Inflammatory macrophage treated with lipopolysaccharide for 4 hours (primary cell): ENCODE results near the gene KIF13A.
"Not testable (repeated sequence)": the region's sequence is repeated elsewhere in the genome, so short reads cannot be mapped to it uniquely, and the experiment has no call there.

Experiments used
- DNase-seq: peaks from one replicate; pipeline ENCODE4 v3.0.0-alpha.2; 2020

KIF13A gene

GRCh38 chr6:17967668-17968518 lies 19.5 kb downstream of the KIF13A start:
- DNase-seq, result no peak

- DNase-seq, result no peak
Observed at GRCh38 chr6:17966451-17966850, 21.0 kb downstream of the KIF13A start.

- no peak for DNase-seq
Observed at GRCh38 chr6:17965397-17965796, 22.0 kb downstream of the KIF13A start.

GRCh38 chr6:17964633-17965032 lies 22.8 kb downstream of the KIF13A start:
- no peak for DNase-seq

GRCh38 chr6:17962436-17963031 lies 24.9 kb downstream of the KIF13A start:
- DNase-seq, result no peak

GRCh38 chr6:17959302-17959701 lies 28.1 kb downstream of the KIF13A start:
- DNase-seq, result no peak

GRCh38 chr6:17957904-17958620 lies 29.4 kb downstream of the KIF13A start:
- DNase-seq, result no peak

GRCh38 chr6:17957498-17957897 lies 29.9 kb downstream of the KIF13A start:
- peak; percentile 62 for DNase-seq

GRCh38 chr6:17957086-17957485 lies 30.3 kb downstream of the KIF13A start:
- no peak for DNase-seq

GRCh38 chr6:17950095-17950494 lies 37.3 kb downstream of the KIF13A start:
- DNase-seq, result no peak

- DNase-seq, result no peak
Observed at GRCh38 chr6:17949168-17949567, 38.3 kb downstream of the KIF13A start.

- DNase-seq, result no peak
Observed at GRCh38 chr6:17948725-17949124, 38.7 kb downstream of the KIF13A start.

- DNase-seq, result not testable (repeated sequence)
Observed at GRCh38 chr6:17947574-17947973, 39.9 kb downstream of the KIF13A start.

- no peak for DNase-seq
Observed at GRCh38 chr6:17945575-17945974, 41.9 kb downstream of the KIF13A start.

- DNase-seq, result no peak
Observed at GRCh38 chr6:17945111-17945510, 42.3 kb downstream of the KIF13A start.

- DNase-seq, result no peak
Observed at GRCh38 chr6:17941318-17941717, 46.1 kb downstream of the KIF13A start.

- no peak for DNase-seq
Observed at GRCh38 chr6:17940151-17940792, 47.2 kb downstream of the KIF13A start.

- DNase-seq, result peak; percentile 71
Observed at GRCh38 chr6:17938901-17939300, 48.5 kb downstream of the KIF13A start.

GRCh38 chr6:17935188-17936149 lies 52.0 kb downstream of the KIF13A start:
- DNase-seq, result no peak

GRCh38 chr6:17933716-17934115 lies 53.7 kb downstream of the KIF13A start:
- DNase-seq, result no peak

GRCh38 chr6:17932330-17932852 lies 55.0 kb downstream of the KIF13A start:
- DNase-seq, result peak; percentile 86

GRCh38 chr6:17931227-17931626 lies 56.2 kb downstream of the KIF13A start:
- no peak for DNase-seq
